HG03521 (cell line): ENCODE data around the gene ANP32B.

Experiments
- ATAC-seq: cut with Tn5 transposase; IDR thresholded peaks from one replicate; pipeline ENCODE4 v1.9.1; 2021; ENCODE audit warnings: mild to moderate bottlenecking, moderate library complexity; ENCODE audit not compliant: unreplicated experiment

ANP32B gene

GRCh38 chr9:98057138-98057799 is 74.1 kb downstream of the ANP32B start:
- no peak for ATAC-seq

- ATAC-seq, result no peak
These were observed 79.0 kb downstream of the ANP32B start for GRCh38 chr9:98062161-98062560.

- ATAC-seq, result no peak
These were observed 81.7 kb downstream of the ANP32B start for GRCh38 chr9:98064623-98065392.
